ENCODE data around the gene FUOM.

Gene FUOM

GRCh38 chr10:133357285-133358161 is at the start of gene FUOM:
Gene FUOM (minus strand): TSS chr10:133358019. CDS start chr10:133358007, 12 bp downstream.
- peak in 1 of 2 donors; percentile 41 for DNase-seq (ENCODE audit: low read depth in 2 of 2)

GRCh38 chr10:133405844-133406527 is 48.2 kb upstream of the FUOM start:
- no peak for DNase-seq (ENCODE audit: low read depth in 2 of 2)

- DNase-seq (ENCODE audit: low read depth in 2 of 2), result no peak
These were observed 47.5 kb upstream of the FUOM start for GRCh38 chr10:133405272-133405671.

GRCh38 chr10:133403784-133404183 is 46.0 kb upstream of the FUOM start:
- no peak for DNase-seq (ENCODE audit: low read depth in 2 of 2)

- no peak for DNase-seq (ENCODE audit: low read depth in 2 of 2)
These were observed 45.5 kb upstream of the FUOM start for GRCh38 chr10:133403359-133403758.

- no peak for DNase-seq (ENCODE audit: low read depth in 2 of 2)
These were observed 44.3 kb upstream of the FUOM start for GRCh38 chr10:133401981-133402725.

GRCh38 chr10:133401500-133401899 is 43.7 kb upstream of the FUOM start:
- DNase-seq (ENCODE audit: low read depth in 2 of 2), result no peak

- DNase-seq (ENCODE audit: low read depth in 2 of 2), result no peak
These were observed 43.0 kb upstream of the FUOM start for GRCh38 chr10:133400624-133401424.

- no peak for DNase-seq (ENCODE audit: low read depth in 2 of 2)
These were observed 41.3 kb upstream of the FUOM start for GRCh38 chr10:133399123-133399601.

GRCh38 chr10:133397938-133398337 is 40.1 kb upstream of the FUOM start:
- DNase-seq (ENCODE audit: low read depth in 2 of 2), result no peak

- DNase-seq (ENCODE audit: low read depth in 2 of 2), result no peak
These were observed 38.3 kb upstream of the FUOM start for GRCh38 chr10:133396035-133396624.

GRCh38 chr10:133394801-133395221 is 37.0 kb upstream of the FUOM start:
- no peak for DNase-seq (ENCODE audit: low read depth in 2 of 2)

- peak; percentile 83 to 92 for DNase-seq (ENCODE audit: low read depth in 2 of 2)
These were observed 36.3 kb upstream of the FUOM start, which contains the start of gene MTG1 for GRCh38 chr10:133394064-133394663. Gene MTG1 (plus strand): TSS chr10:133394157. CDS start chr10:133394221, 64 bp downstream.

- no peak for DNase-seq (ENCODE audit: low read depth in 2 of 2)
These were observed 35.7 kb upstream of the FUOM start for GRCh38 chr10:133393401-133394063.

GRCh38 chr10:133391761-133392518 is 34.1 kb upstream of the FUOM start:
- DNase-seq (ENCODE audit: low read depth in 2 of 2), result no peak

GRCh38 chr10:133391249-133391635 is 33.4 kb upstream of the FUOM start:
- DNase-seq (ENCODE audit: low read depth in 2 of 2), result no peak

GRCh38 chr10:133390597-133391248 is 32.9 kb upstream of the FUOM start:
- no peak for DNase-seq (ENCODE audit: low read depth in 2 of 2)

All from stimulated activated CD4-positive, alpha-beta T cell treated with anti-CD3 and anti-CD28 coated beads, Interleukin-1b, Interleukin-23, amount 100 ng/mL, for 1 hour (primary cell).